Right lobe of liver (tissue), 6 donors: ENCODE data around the gene OLA1. TPM values are rescaled to one million over a fixed set of nuclear protein-coding genes. Genes with fewer than 3 reads are reported as not detected.

Experiments
- ATAC-seq, 4 donors: fragments of 200-7000 bp; cut with Tn5 transposase; one replicate each; pipeline ENCODE4 v1.9.1; 2020; ENCODE audit warnings: mild to moderate bottlenecking in 4 of 4, moderate library complexity in 4 of 4
- DNase-seq, 3 donors: peaks; one replicate each; pipeline ENCODE4 v3.0.0-alpha.2; 2020
- H3K27ac ChIP-seq, 3 donors: fragments of 200-600 bp; one replicate each; pipeline ENCODE4 v1.8.0; 2022
- H3K27me3 ChIP-seq, 2 donors: fragments of 200-600 bp; one replicate each; pipeline ENCODE4 v1.8.0; 2022
- H3K36me3 ChIP-seq, 4 donors: fragments of 200-600 bp; sonication (generic) in 1 of 4; one replicate each; pipeline versions ENCODE4 v1.5.1 to v1.8.0; 2017 to 2022; ENCODE audit warnings: control low read depth in 1 of 4
- H3K4me1 ChIP-seq, 4 donors: fragments of 200-600 bp; sonication (generic) in 1 of 4; one replicate each; pipeline versions ENCODE4 v1.5.1 to v1.8.0; 2017 to 2022; ENCODE audit warnings: control low read depth in 1 of 4
- H3K4me3 ChIP-seq, 3 donors: fragments of 200-600 bp; one replicate each; pipeline ENCODE4 v1.8.0; 2022
- H3K9me3 ChIP-seq, 4 donors: fragments of 200-600 bp; sonication (generic) in 1 of 4; one replicate each; pipeline versions ENCODE4 v1.5.1 to v1.8.0; 2017 to 2022; ENCODE audit warnings: control low read depth in 1 of 4
- POLR2A ChIP-seq: fragments of 450-650 bp; IDR thresholded peaks from one replicate; pipeline ENCODE4 v1.6.1; 2017; ENCODE audit warnings: antibody characterized with exemption, mild to moderate bottlenecking
- WGBS: methylation state at CpG from one replicate; pipeline ENCODE4 v1.1.6; 2018; ENCODE audit warnings: low coverage, low lambda C conversion rate; ENCODE audit not compliant: insufficient coverage; ENCODE audit errors: missing lambda C conversion rate; 5-methylcytosine and 5-hydroxymethylcytosine counted together
- intact Hi-C, 2 donors: fragments of 100-400 bp; cut with DNase I; formaldehyde crosslinking; loops; one replicate each; pipeline versions ENCODE4 v1.11.2 to v1.14.1; 2022
- total RNA-seq, 6 experiments: library from RNA; depleted of rRNA in 2 of 6; stranded (reverse); fragments of >200 nt in 2 of 6; fragmentation: NEBNext Ultra II Directional in 3 of 6; extraction: Animal tissue kit (Norgen Biotek cat#: 25700) in 3 of 6; gene quantifications; one replicate each; pipeline versions ENCODE4 v1.1.0 to v1.2.4, GENCODE V29; 2016 to 2023
- TF ChIP-seq, protein P1 (sequence below), 4 donors: fragments of 200-600 bp in 3 of 4; fragments of 450-650 bp in 1 of 4; IDR thresholded peaks; one replicate each; pipeline versions ENCODE4 v1.5.1 to v1.8.0; 2016 to 2022; ENCODE audit warnings: antibody characterized with exemption in 4 of 4, mild to moderate bottlenecking in 2 of 4
- donor health status: DM: no; HTN: yes; CAD: no.
- donor health status: DM: no; HTN: no; CAD: no.
- donor health status: DM: no; HTN: no; CAD: no.
- donor health status: DM: no; HTN: yes; CAD: no.
- donor health status: DM: no; HTN: yes; CAD: no.

Gene OLA1
- total RNA-seq, 6 experiments from 2014 or later: 22.2 to 60.8 (median 38.6) TPM

DNA sequence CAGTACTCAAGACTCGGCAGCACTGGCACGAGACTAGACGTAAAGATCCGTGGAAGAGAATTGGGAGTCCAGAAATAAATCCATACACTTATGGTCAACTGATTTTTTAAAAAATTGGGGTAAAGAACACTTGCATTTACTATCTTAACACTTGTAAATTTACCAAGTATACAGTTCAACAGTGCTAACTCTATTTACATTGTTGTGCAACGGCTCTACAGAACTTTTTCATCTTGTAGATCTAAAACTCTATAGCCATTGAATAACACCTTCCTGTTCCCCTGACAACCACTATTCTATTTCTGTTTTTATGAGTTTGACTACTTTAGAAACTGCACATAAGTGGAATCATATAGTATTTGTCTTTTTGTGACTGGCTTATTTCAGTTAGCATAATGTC, 153.8 kb downstream of the OLA1 start:
- ATAC-seq (no peak), DNase-seq (no peak)
- H3K27me3 ChIP-seq: no peaks in the 10 kb centered on the region
- no peak overlapping the region for H3K4me3 ChIP-seq
- no peak for TF ChIP-seq POLR2A
- TF ChIP-seq, protein P1, sequence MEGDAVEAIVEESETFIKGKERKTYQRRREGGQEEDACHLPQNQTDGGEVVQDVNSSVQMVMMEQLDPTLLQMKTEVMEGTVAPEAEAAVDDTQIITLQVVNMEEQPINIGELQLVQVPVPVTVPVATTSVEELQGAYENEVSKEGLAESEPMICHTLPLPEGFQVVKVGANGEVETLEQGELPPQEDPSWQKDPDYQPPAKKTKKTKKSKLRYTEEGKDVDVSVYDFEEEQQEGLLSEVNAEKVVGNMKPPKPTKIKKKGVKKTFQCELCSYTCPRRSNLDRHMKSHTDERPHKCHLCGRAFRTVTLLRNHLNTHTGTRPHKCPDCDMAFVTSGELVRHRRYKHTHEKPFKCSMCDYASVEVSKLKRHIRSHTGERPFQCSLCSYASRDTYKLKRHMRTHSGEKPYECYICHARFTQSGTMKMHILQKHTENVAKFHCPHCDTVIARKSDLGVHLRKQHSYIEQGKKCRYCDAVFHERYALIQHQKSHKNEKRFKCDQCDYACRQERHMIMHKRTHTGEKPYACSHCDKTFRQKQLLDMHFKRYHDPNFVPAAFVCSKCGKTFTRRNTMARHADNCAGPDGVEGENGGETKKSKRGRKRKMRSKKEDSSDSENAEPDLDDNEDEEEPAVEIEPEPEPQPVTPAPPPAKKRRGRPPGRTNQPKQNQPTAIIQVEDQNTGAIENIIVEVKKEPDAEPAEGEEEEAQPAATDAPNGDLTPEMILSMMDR (IDR thresholded peaks at IDR 0.05): no peak
- intact Hi-C loops: no loop called here
- WGBS: 86% methylated on average over 5 of the region's 5 CpGs
- no peak overlapping the region for H3K27ac ChIP-seq
- no peaks in the 10 kb centered on the region for H3K4me1 ChIP-seq
- H3K36me3 ChIP-seq: no peaks in the 10 kb centered on the region
- no peaks in the 10 kb centered on the region for H3K9me3 ChIP-seq

DNA sequence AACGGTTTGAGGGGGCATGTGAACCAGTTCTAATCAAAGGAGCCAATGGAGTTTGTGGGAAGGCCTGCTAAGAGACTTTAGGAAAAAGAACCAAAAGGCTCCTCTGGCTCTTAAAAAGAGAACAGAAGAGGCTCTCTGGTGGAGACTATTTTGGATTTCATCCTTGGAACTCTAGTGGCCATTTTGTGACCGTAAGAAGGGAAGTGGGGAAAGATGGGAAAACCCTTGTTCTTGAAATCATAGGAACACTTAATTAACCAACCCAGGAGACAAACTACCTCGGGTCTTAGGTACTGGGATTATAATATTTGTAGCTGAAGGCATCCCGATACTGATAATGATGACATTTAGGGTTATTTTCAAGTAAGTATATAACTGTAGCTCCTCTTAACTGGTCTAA, 157.9 kb downstream of the OLA1 start:
- intact Hi-C loops: no loop called here
- Histone ChIP-seq H3K4me1 (no peaks in the 10 kb centered on the region), H3K27ac (no peak overlapping the region), H3K9me3 (no peaks in the 10 kb centered on the region), H3K4me3 (no peak overlapping the region), H3K36me3 (no peaks in the 10 kb centered on the region), H3K27me3 (no peaks in the 10 kb centered on the region)
- TF ChIP-seq, protein P1 (IDR thresholded peaks at IDR 0.05): no peak
- TF ChIP-seq POLR2A: no peak
- ATAC-seq (no peak), DNase-seq (no peak)
- WGBS: 83% methylated on average over 4 of the region's 4 CpGs

DNA sequence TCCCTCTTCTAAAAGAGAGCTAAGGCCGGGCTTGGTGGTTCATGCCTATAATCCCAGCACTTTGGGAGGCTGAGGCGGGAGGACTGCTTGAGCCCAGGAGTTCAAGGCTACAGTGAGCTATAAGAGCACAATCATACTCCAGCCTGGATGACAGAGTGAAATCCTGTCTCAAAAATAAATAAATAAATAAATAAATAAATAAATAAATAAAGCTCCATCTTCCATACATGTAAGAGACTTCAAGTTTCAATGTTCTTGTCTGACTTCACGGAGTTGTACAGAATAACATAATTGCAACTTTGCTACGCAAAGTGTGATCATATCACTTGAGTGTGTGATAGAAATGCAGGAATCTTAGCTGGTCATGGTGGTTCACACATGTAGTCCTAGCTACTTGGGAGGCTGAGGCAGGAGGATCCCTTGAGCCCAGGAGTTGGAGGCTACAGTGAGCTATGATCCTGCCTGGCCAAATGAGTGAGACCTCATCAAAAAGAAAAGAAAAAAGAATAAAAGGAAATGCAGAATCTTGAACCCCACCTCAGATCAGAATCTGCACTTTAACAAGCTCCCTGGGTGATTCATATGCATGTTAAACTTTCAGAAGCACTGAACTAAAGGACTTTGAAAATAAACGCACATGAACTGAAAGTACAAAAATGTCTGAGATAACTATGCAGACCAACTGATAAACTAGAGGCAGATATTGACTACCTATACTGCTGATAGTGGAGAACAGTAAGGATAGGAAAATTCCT, 159.4 kb downstream of the OLA1 start:
- H3K4me3 ChIP-seq: no peak overlapping the region
- ATAC-seq: no peak
- H3K4me1 ChIP-seq: no peaks in the 10 kb centered on the region
- intact Hi-C loops: no loop called here
- WGBS: 90% methylated on average over 5 of the region's 5 CpGs
- no peak for DNase-seq
- no peaks in the 10 kb centered on the region for H3K27me3 ChIP-seq
- H3K36me3 ChIP-seq: no peaks in the 10 kb centered on the region
- no peak for TF ChIP-seq POLR2A
- TF ChIP-seq, protein P1 (IDR thresholded peaks at IDR 0.05): no peak
- no peak overlapping the region for H3K27ac ChIP-seq
- H3K9me3 ChIP-seq: no peaks in the 10 kb centered on the region

DNA sequence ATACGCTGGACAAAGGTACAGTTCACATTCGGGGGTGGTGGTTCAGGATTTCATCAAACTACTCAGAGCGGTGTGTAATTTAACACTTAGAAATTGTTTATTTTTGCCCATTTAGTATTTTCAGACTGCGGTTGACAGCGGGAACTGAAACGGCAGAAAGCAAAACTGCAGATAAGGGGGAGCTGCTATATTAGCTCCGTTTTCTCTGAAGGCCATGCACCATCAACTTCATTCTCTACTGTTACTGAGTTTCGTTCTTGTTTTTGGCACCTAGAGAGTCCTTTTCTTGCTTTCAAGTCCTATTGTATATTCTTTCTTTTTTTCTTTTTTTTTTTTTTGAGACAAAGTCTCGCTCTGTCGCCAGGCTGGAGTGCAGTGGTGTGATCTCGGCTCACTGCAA, 161.6 kb downstream of the OLA1 start:
- Histone ChIP-seq H3K27ac (no peak overlapping the region), H3K4me3 (no peak overlapping the region), H3K4me1 (no peaks in the 10 kb centered on the region), H3K27me3 (no peaks in the 10 kb centered on the region), H3K36me3 (no peaks in the 10 kb centered on the region), H3K9me3 (no peaks in the 10 kb centered on the region)
- DNase-seq (no peak), ATAC-seq (no peak)
- TF ChIP-seq, protein P1 (IDR thresholded peaks at IDR 0.05): no peak
- no peak for TF ChIP-seq POLR2A
- intact Hi-C loops: no loop called here
- 96% methylated on average over 9 of the region's 11 CpGs for whole genome bisulfite sequencing
